IMR-90 (cell line): ENCODE data around the gene CSRNP3.

Experiments used
- NFE2L2 ChIP-seq: fragments of 150-350 bp; IDR thresholded peaks from 2 replicates; pipeline ENCODE4 v1.6.1; 2016; ENCODE audit warnings: low read depth, mild to moderate bottlenecking, low read length
- POLR2A ChIP-seq: IDR thresholded peaks from 2 replicates; pipeline ENCODE4 v1.6.1; 2012; ENCODE audit warnings: mild to moderate bottlenecking, low read depth, low read length
- RCOR1 ChIP-seq: IDR thresholded peaks from 2 replicates; pipeline ENCODE4 v1.6.1; 2012; ENCODE audit warnings: mild to moderate bottlenecking, low read length, improper control_type of control experiment; ENCODE audit not compliant: insufficient replicate concordance
- RFX5 ChIP-seq: IDR thresholded peaks from 2 replicates; pipeline ENCODE4 v1.8.0; 2012; ENCODE audit warnings: low read depth, mild to moderate bottlenecking, low read length, moderate library complexity
- SMC3 ChIP-seq: fragments of 150-350 bp; IDR thresholded peaks from 2 replicates; pipeline ENCODE4 v1.6.1; 2016; ENCODE audit warnings: low read depth, mild to moderate bottlenecking, antibody characterized with exemption, low read length, moderate library complexity
- TF ChIP-seq, protein P1 (sequence below): conservative IDR thresholded peaks from 2 replicates; pipeline ENCODE4 v1.5.1; 2012; ENCODE audit warnings: mild to moderate bottlenecking, low read depth, low read length, improper control_type of control experiment
- TF ChIP-seq, protein P2 (sequence below): fragments of 150-350 bp; IDR thresholded peaks from 2 replicates; pipeline ENCODE4 v1.6.1; 2016; ENCODE audit warnings: low read depth, mild to moderate bottlenecking, low read length, moderate library complexity, borderline replicate concordance

DNA sequence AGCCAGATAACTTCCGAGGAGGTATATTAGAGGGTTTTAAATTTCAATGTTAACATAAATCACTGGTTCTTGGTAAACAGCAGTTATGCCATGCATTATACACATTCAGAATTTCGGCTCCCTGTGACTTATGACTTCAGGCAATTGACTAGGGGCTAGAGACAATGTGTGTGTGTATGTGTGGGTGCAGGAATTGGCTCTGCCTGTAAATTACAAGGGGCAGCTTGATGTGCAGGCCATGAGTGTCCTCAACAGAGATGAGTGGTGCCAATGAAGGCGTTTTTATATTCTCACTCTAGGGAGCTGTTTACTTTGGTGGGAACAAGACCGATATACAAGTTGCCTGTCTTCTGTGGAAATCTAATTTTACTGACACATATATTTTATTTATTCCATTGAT is 161.6 kb downstream of the CSRNP3 start:
- TF ChIP-seq SMC3 = no peak
- TF ChIP-seq, protein P1, sequence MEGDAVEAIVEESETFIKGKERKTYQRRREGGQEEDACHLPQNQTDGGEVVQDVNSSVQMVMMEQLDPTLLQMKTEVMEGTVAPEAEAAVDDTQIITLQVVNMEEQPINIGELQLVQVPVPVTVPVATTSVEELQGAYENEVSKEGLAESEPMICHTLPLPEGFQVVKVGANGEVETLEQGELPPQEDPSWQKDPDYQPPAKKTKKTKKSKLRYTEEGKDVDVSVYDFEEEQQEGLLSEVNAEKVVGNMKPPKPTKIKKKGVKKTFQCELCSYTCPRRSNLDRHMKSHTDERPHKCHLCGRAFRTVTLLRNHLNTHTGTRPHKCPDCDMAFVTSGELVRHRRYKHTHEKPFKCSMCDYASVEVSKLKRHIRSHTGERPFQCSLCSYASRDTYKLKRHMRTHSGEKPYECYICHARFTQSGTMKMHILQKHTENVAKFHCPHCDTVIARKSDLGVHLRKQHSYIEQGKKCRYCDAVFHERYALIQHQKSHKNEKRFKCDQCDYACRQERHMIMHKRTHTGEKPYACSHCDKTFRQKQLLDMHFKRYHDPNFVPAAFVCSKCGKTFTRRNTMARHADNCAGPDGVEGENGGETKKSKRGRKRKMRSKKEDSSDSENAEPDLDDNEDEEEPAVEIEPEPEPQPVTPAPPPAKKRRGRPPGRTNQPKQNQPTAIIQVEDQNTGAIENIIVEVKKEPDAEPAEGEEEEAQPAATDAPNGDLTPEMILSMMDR = no peak
- TF ChIP-seq, protein P2, sequence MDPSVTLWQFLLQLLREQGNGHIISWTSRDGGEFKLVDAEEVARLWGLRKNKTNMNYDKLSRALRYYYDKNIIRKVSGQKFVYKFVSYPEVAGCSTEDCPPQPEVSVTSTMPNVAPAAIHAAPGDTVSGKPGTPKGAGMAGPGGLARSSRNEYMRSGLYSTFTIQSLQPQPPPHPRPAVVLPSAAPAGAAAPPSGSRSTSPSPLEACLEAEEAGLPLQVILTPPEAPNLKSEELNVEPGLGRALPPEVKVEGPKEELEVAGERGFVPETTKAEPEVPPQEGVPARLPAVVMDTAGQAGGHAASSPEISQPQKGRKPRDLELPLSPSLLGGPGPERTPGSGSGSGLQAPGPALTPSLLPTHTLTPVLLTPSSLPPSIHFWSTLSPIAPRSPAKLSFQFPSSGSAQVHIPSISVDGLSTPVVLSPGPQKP = no peak
- no peak for TF ChIP-seq POLR2A
- no peak for TF ChIP-seq NFE2L2
- no peak for TF ChIP-seq RFX5
- TF ChIP-seq RCOR1 = no peak
